Measurements from ENCODE around the gene CREBBP.

- TF ChIP-seq TAF1 (IDR thresholded peaks at IDR 0.05; ENCODE audit: borderline replicate concordance, insufficient read depth, low read length) (no peak), SIN3A (IDR thresholded peaks at IDR 0.05; ENCODE audit: borderline replicate concordance, insufficient read depth, low read length) (no peak)
These were observed 125.3 kb downstream of the CREBBP start for GRCh38 chr16:3755249-3755648.
